PC-9 (cell line): ENCODE results near the gene ERGIC1. TPM values are rescaled to one million over a fixed set of nuclear protein-coding genes. Genes with fewer than 3 reads are reported as not detected.

Experiments
- BruUV-seq: library from RNA; stranded (reverse); fragments of 400-500 nt; replicated peaks from 2 replicates; lab custom pipeline; 2021; lab: Mats Ljungman, UMichigan
- CTCF ChIA-PET: fragments of 300-600 bp; sonication (Branson Sonifier 250); formaldehyde crosslinking; loops from one replicate; lab custom pipeline; 2022; ENCODE audit warnings: antibody characterized with exemption; lab: Charles Lee
- POLR2A ChIA-PET: fragments of 300-600 bp; sonication (Branson Sonifier 250); formaldehyde crosslinking; loops from one replicate; lab custom pipeline; 2022; ENCODE audit warnings: antibody characterized with exemption; ENCODE audit not compliant: unreplicated experiment; lab: Charles Lee
- DNase-seq, 2 experiments: peaks; one replicate each; pipeline versions ENCODE4 v3.0.0 to v3.0.0-alpha.2; 2015 to 2022; ENCODE audit warnings: mixed read lengths in 1 of 2
- H2AFZ ChIP-seq: fragments of 200-600 bp; sonication (generic); 2 replicates; pipeline ENCODE4 v1.8.1; 2017; ENCODE audit warnings: antibody characterized with exemption
- H3F3A ChIP-seq: fragments of 200-600 bp; sonication (generic); 2 replicates; pipeline ENCODE4 v1.8.1; 2017; ENCODE audit warnings: antibody characterized with exemption, mild to moderate bottlenecking, low read depth; ENCODE audit not compliant: insufficient read depth
- H3K27ac ChIP-seq: fragments of 200-600 bp; sonication (generic); 2 replicates; pipeline ENCODE4 v1.6.1; 2016; ENCODE audit warnings: mixed run types
- H3K27me3 ChIP-seq: fragments of 200-600 bp; sonication (generic); 2 replicates; pipeline ENCODE4 v1.6.1; 2016; ENCODE audit warnings: low read depth, mixed run types; ENCODE audit not compliant: insufficient read depth
- H3K36me3 ChIP-seq: fragments of 200-600 bp; sonication (generic); 2 replicates; pipeline ENCODE4 v1.6.1; 2016; ENCODE audit warnings: low read depth, mixed run types
- H3K4me1 ChIP-seq: fragments of 200-600 bp; sonication (generic); replicated peaks from 2 replicates; pipeline ENCODE4 v1.6.1; 2016; ENCODE audit warnings: mixed run types; ENCODE audit not compliant: insufficient read depth
- H3K4me2 ChIP-seq: fragments of 200-600 bp; sonication (generic); 2 replicates; pipeline ENCODE4 v1.6.1; 2017; ENCODE audit warnings: mixed run types
- H3K4me3 ChIP-seq: fragments of 200-600 bp; sonication (generic); 2 replicates; pipeline ENCODE4 v1.6.1; 2016; ENCODE audit warnings: mixed run types
- H3K79me2 ChIP-seq: fragments of 200-600 bp; sonication (generic); 2 replicates; pipeline ENCODE4 v1.6.1; 2017; ENCODE audit warnings: low read depth, mixed run types
- H3K9me2 ChIP-seq: fragments of 200-600 bp; sonication (generic); 2 replicates; pipeline ENCODE4 v1.8.1; 2017; ENCODE audit warnings: mild to moderate bottlenecking; ENCODE audit not compliant: insufficient read depth
- H3K9me3 ChIP-seq: fragments of 200-600 bp; sonication (generic); 2 replicates; pipeline ENCODE4 v1.8.1; 2016; ENCODE audit warnings: low read depth; ENCODE audit not compliant: insufficient read depth
- H4K20me1 ChIP-seq: fragments of 200-600 bp; sonication (generic); 2 replicates; pipeline ENCODE4 v1.8.1; 2017; ENCODE audit not compliant: insufficient read depth
- EZH2 ChIP-seq: fragments of 200-600 bp; sonication (generic); IDR thresholded peaks from 2 replicates; pipeline ENCODE4 v1.8.0; 2017; ENCODE audit warnings: antibody characterized with exemption, low read depth
- intact Hi-C: fragments of 100-400 bp; cut with micrococcal nuclease; formaldehyde crosslinking; loops from one replicate; pipeline ENCODE4 v1.10.0; 2022; ENCODE audit not compliant: unreplicated experiment
- total RNA-seq: library from RNA; stranded (reverse); gene quantifications from 2 replicates; pipeline ENCODE4 v1.2.3, GENCODE V29; 2021
- TF ChIP-seq, protein P1 (sequence below): fragments of 200-600 bp; sonication (generic); conservative IDR thresholded peaks from 2 replicates; pipeline ENCODE4 v1.6.1; 2017; ENCODE audit warnings: mixed run types, antibody characterized with exemption, mild to moderate bottlenecking, moderate library complexity

The ERGIC1 gene
- total RNA-seq, 1 experiment from 2014 or later: 159 TPM

GRCh38 chr5:172877466-172878260 is 43.6 kb downstream of the ERGIC1 start:
- H3K27me3 ChIP-seq: no peaks in the 10 kb centered on the region
- H2AFZ ChIP-seq: no peak overlapping the region
- peaks cover 22% of the 10 kb centered on the region for H3K4me1 ChIP-seq
- no peak for DNase-seq
- no peaks in the 10 kb centered on the region for H3K9me3 ChIP-seq
- intact Hi-C loops: no loop called here
- H3K4me3 ChIP-seq: no peak overlapping the region
- H4K20me1 ChIP-seq: no peaks in the 10 kb centered on the region
- TF ChIP-seq, protein P1, sequence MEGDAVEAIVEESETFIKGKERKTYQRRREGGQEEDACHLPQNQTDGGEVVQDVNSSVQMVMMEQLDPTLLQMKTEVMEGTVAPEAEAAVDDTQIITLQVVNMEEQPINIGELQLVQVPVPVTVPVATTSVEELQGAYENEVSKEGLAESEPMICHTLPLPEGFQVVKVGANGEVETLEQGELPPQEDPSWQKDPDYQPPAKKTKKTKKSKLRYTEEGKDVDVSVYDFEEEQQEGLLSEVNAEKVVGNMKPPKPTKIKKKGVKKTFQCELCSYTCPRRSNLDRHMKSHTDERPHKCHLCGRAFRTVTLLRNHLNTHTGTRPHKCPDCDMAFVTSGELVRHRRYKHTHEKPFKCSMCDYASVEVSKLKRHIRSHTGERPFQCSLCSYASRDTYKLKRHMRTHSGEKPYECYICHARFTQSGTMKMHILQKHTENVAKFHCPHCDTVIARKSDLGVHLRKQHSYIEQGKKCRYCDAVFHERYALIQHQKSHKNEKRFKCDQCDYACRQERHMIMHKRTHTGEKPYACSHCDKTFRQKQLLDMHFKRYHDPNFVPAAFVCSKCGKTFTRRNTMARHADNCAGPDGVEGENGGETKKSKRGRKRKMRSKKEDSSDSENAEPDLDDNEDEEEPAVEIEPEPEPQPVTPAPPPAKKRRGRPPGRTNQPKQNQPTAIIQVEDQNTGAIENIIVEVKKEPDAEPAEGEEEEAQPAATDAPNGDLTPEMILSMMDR: no peak
- H3K27ac ChIP-seq: no peak overlapping the region
- peaks cover 15% of the 10 kb centered on the region for H3K79me2 ChIP-seq
- peaks cover 16% of the 10 kb centered on the region for H3F3A ChIP-seq
- H3K36me3 ChIP-seq: 0 out of 2 replicates have a peak, but pooled peaks cover 1% of the 10 kb centered on the region
- no TSS peak for BruUV-seq
- POLR2A ChIA-PET: no interaction called here
- CTCF ChIA-PET: no interaction called here
- no peaks in the 10 kb centered on the region for H3K9me2 ChIP-seq
- no peak overlapping the region for H3K4me2 ChIP-seq

GRCh38 chr5:172878585-172878932 is 44.5 kb downstream of the ERGIC1 start:
- H3K4me1 ChIP-seq: peaks cover 25% of the 10 kb centered on the region
- no peaks in the 10 kb centered on the region for H4K20me1 ChIP-seq
- no peaks in the 10 kb centered on the region for H3K27me3 ChIP-seq
- H3K4me3 ChIP-seq: no peak overlapping the region
- H2AFZ ChIP-seq: no peak overlapping the region
- 0 out of 2 replicates have a peak, but pooled peaks cover 10% of the 10 kb centered on the region for H3K36me3 ChIP-seq
- POLR2A ChIA-PET: no interaction called here
- CTCF ChIA-PET: no interaction called here
- peaks cover 24% of the 10 kb centered on the region for H3K79me2 ChIP-seq
- peaks cover 19% of the 10 kb centered on the region for H3F3A ChIP-seq
- TF ChIP-seq EZH2: no peak
- TF ChIP-seq, protein P1: no peak
- H3K9me2 ChIP-seq: no peaks in the 10 kb centered on the region
- no peak for DNase-seq
- H3K27ac ChIP-seq: no peak overlapping the region
- no TSS peak for BruUV-seq
- H3K9me3 ChIP-seq: no peaks in the 10 kb centered on the region
- intact Hi-C loops: no loop called here
- H3K4me2 ChIP-seq: no peak overlapping the region

GRCh38 chr5:172878933-172879752 is 45.1 kb downstream of the ERGIC1 start:
- no TSS peak for BruUV-seq
- TF ChIP-seq, protein P1: no peak
- no peak for TF ChIP-seq EZH2
- no peak overlapping the region for H3K4me2 ChIP-seq
- H4K20me1 ChIP-seq: no peaks in the 10 kb centered on the region
- H3F3A ChIP-seq: peaks cover 19% of the 10 kb centered on the region
- 0 out of 2 replicates have a peak, but pooled peaks cover 10% of the 10 kb centered on the region for H3K36me3 ChIP-seq
- DNase-seq: no peak
- no peaks in the 10 kb centered on the region for H3K9me2 ChIP-seq
- intact Hi-C loops: no loop called here
- H3K4me3 ChIP-seq: no peak overlapping the region
- ChIA-PET POLR2A (no interaction called here), CTCF (no interaction called here)
- H3K79me2 ChIP-seq: peaks cover 30% of the 10 kb centered on the region
- no peak overlapping the region for H2AFZ ChIP-seq
- no peak overlapping the region; the same call in 1 of the 2 replicates for H3K27ac ChIP-seq
- no peaks in the 10 kb centered on the region for H3K27me3 ChIP-seq
- peaks cover 25% of the 10 kb centered on the region for H3K4me1 ChIP-seq
- no peaks in the 10 kb centered on the region for H3K9me3 ChIP-seq
